ENCODE measurements around the gene GRM7.

Gene GRM7

GRCh38 chr3:7461202-7461825, 600.4 kb downstream of the GRM7 start:
- DNase-seq (ENCODE audit: low read depth in 1 of 2, low spot score in 1 of 2), result no peak

DNA sequence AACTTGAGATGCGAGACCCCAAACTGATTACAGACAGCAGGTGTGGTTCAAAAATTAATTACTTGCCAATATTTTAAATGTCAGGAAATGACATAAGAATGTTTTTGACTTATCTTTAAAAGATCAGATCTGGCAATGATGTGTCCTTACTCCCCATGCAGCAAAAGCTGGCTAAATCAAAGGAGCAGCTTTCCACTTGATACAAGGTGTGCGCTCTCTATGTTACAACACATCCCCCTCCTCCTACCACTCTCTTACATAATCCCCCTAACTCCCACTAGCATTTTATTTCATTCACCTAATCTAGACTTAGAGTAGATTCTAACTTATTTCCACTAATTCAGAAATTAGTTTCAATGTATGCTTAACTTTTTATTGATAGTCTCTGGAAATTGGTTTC, 609.0 kb downstream of the GRM7 start:
- no peak for DNase-seq (ENCODE audit: low read depth in 1 of 2, low spot score in 1 of 2)

GRCh38 chr3:7484636-7485035, 623.7 kb downstream of the GRM7 start:
- no peak for DNase-seq (ENCODE audit: low read depth in 1 of 2, low spot score in 1 of 2)

- DNase-seq (ENCODE audit: low read depth in 1 of 2, low spot score in 1 of 2), result no peak
Measured at GRCh38 chr3:7487763-7488162, 626.8 kb downstream of the GRM7 start.

GRCh38 chr3:7489417-7489816, 628.5 kb downstream of the GRM7 start:
- no peak for DNase-seq (ENCODE audit: low read depth in 1 of 2, low spot score in 1 of 2)

DNA sequence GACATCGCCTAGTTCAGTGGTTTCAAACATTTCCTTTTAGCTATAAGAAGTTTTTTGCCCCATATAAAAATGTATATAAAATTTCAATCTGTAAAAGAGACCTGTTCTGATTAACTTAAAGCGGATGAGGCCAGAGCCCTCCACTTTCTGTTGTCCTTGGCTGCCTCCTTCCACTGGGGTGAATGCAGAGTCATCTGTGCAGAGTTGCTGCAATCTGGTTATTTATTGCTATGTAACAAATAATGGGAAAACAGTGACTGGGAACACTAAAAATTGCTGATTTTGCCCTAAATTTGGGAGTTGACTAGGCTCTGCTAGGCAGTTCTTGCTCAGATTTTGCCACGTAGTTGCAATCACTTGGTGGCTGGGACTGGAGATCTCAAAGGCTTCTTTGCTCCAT, 637.8 kb downstream of the GRM7 start:
- DNase-seq (ENCODE audit: low read depth in 1 of 2, low spot score in 1 of 2), result no peak

DNA sequence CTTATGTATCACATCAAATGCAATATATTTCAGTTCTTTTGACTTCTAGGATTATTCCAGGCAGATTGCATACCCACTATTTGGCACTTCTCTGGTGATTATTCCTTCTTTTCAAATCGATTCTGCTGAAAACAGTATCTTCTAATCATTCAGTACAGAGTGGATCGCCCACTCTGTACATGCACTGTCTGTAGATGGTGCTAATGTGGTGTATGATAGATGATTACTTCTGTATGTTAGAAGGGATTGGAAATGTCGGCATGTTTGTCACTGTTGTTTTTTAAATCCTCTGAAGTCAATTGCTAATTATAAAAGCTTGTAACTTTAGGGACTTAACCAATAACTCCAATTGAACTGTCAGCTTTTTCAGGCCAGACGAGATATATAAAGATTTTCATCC, 642.5 kb downstream of the GRM7 start:
- no peak for DNase-seq (ENCODE audit: low read depth in 1 of 2, low spot score in 1 of 2)

DNA sequence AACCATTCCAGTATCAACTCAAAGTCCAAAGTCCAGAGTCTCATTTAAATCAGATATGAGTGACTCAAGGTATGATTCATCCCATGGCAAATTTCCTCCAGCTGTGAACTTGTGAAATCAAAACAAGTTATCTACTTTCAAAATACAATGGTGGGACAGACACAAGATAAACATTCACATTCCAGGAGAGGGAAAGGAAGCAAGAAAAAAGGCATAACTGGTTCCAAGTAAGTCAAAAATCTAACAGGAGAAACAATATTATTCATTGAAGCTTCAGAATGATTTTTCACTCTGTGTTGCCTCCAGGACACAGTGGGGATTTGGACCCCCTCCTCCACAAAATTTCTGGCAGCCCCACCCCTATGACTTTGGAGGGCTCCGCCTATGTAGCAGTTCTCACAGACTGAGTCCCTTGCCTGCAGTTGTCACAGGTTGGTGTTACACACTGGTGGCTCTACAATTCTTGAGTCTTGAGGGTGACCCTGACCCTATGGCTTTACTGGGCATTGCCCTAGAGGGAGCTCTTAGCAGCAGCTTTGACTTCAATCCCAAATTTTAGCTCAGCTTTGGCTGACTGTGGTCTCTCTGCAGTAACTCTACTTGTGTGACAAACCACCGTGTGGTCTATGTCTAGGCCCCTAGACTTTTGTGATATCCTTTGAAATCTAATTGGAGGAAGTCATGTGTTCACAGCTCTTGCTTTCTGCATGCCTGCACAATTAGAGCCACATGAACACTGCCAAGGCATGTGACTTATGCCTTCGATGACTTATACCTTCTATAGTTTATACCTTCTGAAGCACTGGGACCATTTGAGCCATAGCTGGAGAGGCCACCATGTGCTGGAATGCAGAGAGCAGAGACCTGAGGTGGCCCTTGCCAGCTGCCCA, 644.2 kb downstream of the GRM7 start:
- no peak for DNase-seq (ENCODE audit: low read depth in 1 of 2, low spot score in 1 of 2)

DNA sequence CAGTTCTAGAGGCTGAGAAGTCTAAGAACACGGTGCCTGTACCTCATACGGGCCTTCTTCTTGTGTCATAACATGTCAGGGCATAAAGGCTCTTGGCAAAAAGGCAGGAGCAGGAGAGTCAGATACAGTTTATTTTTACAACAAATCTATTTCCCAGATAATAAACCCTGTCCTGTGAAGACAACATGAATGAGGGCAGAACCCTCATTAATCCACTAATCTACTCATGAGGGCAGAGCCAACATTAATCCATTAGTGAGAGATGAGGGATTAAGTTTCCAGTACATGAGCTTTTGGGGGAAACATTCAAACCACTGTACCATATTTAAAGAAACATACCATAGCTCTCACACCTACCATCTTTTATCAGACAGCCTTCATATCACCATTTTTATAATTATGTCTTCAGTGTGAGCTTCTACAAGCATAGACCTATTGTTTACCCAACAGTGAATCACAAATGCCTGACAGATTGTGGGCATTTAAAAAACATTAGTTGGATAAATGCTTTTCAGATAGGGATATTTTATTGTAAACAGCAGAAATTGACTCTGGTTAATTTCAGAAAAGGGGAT, 645.8 kb downstream of the GRM7 start:
- no peak for DNase-seq (ENCODE audit: low read depth in 1 of 2, low spot score in 1 of 2)

GRCh38 chr3:7508821-7509220, 647.9 kb downstream of the GRM7 start:
- no peak for DNase-seq (ENCODE audit: low read depth in 1 of 2, low spot score in 1 of 2)

DNA sequence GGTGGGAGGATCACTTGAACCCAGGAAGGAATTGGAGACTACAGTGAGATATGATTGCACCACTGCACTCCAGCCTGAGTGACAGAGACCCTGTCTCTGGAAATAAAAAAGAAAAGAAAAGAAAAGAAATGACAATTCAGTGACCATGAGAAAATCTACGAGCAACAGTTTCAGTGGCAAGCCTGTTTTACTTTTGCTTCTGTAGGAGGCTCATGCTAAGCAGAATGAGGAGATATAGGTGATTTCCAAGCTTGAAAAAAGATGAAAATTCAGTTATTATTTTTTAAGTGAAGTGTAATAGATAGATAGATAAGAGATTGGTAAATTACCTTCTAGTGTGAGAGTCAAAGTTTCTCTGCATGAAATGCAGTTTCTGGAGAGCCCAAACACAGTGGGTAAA, 651.1 kb downstream of the GRM7 start:
- DNase-seq (ENCODE audit: low read depth in 1 of 2, low spot score in 1 of 2), result no peak

DNA sequence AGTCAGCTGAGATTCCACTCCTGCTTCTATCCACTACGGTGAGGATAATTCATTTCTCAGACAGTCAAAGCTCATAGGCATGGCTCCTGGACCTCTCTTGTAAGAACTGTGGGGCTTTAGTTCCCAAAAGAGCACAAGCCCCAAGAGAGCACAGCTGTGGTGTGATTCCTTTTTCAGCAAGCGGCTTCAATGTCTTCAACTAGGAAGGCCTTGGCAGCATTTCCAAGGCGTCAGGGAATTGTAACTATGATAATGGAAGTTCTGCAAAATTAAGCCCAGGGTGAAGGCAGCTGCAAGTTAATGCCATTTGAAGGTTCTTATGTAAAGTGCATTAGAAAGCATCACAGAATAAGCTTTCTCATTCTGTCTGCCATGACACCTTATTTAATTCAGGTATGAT, 657.1 kb downstream of the GRM7 start:
- DNase-seq (ENCODE audit: low read depth in 1 of 2, low spot score in 1 of 2), result no peak

DNA sequence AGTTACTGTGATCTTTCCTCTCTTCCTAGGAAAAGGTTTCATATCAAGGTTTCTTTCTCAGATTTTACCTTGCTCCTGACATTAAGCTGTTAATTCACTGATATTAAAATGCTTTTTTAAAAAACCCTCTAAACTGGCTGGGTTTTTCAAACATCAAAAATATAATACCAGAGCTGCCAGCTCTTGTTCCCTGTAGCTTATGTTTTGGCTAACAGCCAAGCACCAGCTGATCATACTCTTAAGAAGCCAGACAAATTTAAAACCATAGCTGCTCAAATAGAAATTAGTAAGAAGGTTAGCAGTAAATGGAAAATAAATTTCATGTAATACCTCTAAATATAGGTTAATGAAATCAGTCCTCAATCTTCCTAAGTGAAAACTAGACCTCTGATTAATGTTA, 657.5 kb downstream of the GRM7 start:
- DNase-seq (ENCODE audit: low read depth in 1 of 2, low spot score in 1 of 2), result no peak

- DNase-seq (ENCODE audit: low read depth in 1 of 2, low spot score in 1 of 2), result no peak
Measured at GRCh38 chr3:7520059-7520458, 659.1 kb downstream of the GRM7 start.

- DNase-seq (ENCODE audit: low read depth in 1 of 2, low spot score in 1 of 2), result no peak
Measured at GRCh38 chr3:7520593-7520992, 659.7 kb downstream of the GRM7 start.

GRCh38 chr3:7536510-7536909, 675.6 kb downstream of the GRM7 start:
- no peak for DNase-seq (ENCODE audit: low read depth in 1 of 2, low spot score in 1 of 2)

- DNase-seq (ENCODE audit: low read depth in 1 of 2, low spot score in 1 of 2), result no peak
Measured at GRCh38 chr3:7536921-7537320, 676.0 kb downstream of the GRM7 start.

DNA sequence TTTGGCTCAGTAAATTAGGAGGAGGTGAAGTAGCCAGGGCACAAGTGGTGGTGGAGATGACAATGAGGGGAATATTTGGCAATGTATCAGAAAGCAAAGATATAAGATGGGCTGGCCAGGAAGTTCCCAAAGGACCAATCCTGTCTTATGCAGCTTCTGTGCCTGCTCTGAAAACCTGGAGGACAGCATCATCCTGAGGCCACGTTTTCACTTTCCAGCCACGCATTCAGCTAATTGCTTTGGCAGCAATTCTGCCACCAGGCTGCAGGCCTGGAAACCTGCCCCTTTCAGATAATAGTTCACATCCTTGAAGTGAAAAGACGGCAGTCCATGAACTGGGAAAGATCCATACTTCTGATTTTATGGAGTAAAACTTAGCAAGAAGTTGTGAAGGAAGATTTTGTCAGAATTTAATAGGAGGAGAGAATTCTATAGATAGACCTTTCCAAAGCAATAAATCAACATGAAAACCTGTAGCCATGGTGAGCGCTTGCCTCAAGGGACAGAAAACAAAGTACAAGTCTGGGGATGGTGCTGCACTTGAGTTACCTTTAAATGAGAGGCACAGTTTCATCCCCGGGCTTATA, 682.5 kb downstream of the GRM7 start:
- DNase-seq (ENCODE audit: low read depth in 1 of 2, low spot score in 1 of 2), result no peak

DNA sequence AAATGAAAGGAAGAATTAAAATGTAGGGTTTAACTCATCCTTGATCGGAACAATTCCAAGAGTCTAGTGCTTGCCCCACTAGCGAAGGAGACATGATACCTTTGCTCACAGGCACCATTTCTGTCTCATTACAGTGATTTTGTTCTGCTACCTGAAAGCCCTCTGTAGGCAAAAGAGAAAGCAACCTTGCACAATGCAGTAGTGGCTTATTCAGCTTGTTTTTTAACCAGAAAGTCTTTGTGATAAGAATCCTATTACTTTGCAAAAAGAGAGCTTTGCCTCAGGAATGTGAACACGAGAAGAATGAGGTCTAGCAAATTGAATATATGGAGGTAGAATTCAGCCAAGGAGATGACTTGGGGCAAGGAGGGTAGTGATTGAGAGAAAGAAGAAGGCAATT, 684.4 kb downstream of the GRM7 start:
- no peak for DNase-seq (ENCODE audit: low read depth in 1 of 2, low spot score in 1 of 2)

- DNase-seq (ENCODE audit: low read depth in 1 of 2, low spot score in 1 of 2), result no peak
Measured at GRCh38 chr3:7546253-7546652, 685.3 kb downstream of the GRM7 start.

DNA sequence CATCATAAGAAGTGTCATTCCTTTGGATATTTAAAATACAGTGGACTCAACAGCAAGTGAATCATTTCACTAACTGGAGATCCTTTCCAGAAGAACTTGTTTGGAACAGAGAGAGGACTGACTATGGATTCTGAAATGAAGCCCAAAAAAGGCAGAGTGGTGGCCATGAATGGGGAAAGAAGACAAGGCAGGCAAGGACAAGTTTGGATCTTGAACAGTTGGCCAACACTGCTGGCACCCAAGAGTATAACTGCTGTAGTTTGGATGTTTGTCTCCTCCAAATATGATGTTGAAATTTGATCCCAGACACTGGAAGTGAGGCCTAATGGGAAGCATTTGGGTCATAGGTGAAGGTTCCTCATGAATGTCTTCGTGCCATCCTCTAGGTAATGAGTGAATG, 686.9 kb downstream of the GRM7 start:
- DNase-seq (ENCODE audit: low read depth in 1 of 2, low spot score in 1 of 2), result no peak

- no peak for DNase-seq (ENCODE audit: low read depth in 1 of 2, low spot score in 1 of 2)
Measured at GRCh38 chr3:7562892-7563291, 702.0 kb downstream of the GRM7 start.

Data from stimulated activated CD4-positive, alpha-beta T cell treated with anti-CD3 and anti-CD28 coated beads, Interleukin-15, amount 100 ng/mL, for 1 hour (primary cell).